Panc1 (cell line): ENCODE data around the gene PACSIN3. TPM values are rescaled to one million over a fixed set of nuclear protein-coding genes. Genes with fewer than 3 reads are reported as not detected.

Experiments
- ATAC-seq: fragments of 200-7000 bp; cut with Tn5 transposase; 2 replicates; pipeline ENCODE4 v1.9.1; 2020; ENCODE audit warnings: mild to moderate bottlenecking, moderate library complexity
- BruUV-seq: library from RNA; stranded (reverse); fragments of 400-500 nt; replicated peaks from 2 replicates; lab custom pipeline; 2021; lab: Mats Ljungman, UMichigan
- CTCF ChIA-PET: fragments of 300-600 bp; sonication (Branson Sonifier 250); formaldehyde crosslinking; loops from one replicate; lab custom pipeline; 2022; ENCODE audit warnings: antibody characterized with exemption; lab: Charles Lee
- POLR2A ChIA-PET: fragments of 300-600 bp; sonication (Branson Sonifier 250); formaldehyde crosslinking; loops from one replicate; lab custom pipeline; 2022; ENCODE audit warnings: antibody characterized with exemption; lab: Charles Lee
- DNase-seq: peaks from one replicate; pipeline ENCODE4 v3.0.0-alpha.2; 2010; ENCODE audit warnings: low read depth, low spot score
- H3K27ac ChIP-seq: 2 replicates; pipeline ENCODE4 v1.5.1; 2011; ENCODE audit warnings: mild to moderate bottlenecking, low read length, inconsistent platforms
- H3K27me3 ChIP-seq: fragments of 200-500 bp; sonication (Bioruptor generic); 2 replicates; pipeline ENCODE4 v1.6.0; 2014; ENCODE audit warnings: low read length, inconsistent platforms; ENCODE audit not compliant: control insufficient read depth, insufficient read depth
- H3K36me3 ChIP-seq: fragments of 200-500 bp; sonication (Bioruptor generic); 2 replicates; pipeline ENCODE4 v1.5.1; 2014; ENCODE audit warnings: inconsistent platforms, mild to moderate bottlenecking, low read length, moderate library complexity; ENCODE audit not compliant: control insufficient read depth, insufficient read depth
- H3K4me1 ChIP-seq: 2 replicates; pipeline ENCODE4 v1.5.1; 2011; ENCODE audit warnings: inconsistent platforms, mild to moderate bottlenecking, low read length, moderate library complexity; ENCODE audit not compliant: control insufficient read depth, insufficient read depth
- H3K4me3 ChIP-seq, 2 experiments: 2 replicates each; pipeline ENCODE4 v1.5.1; 2011 to 2012; ENCODE audit warnings: low read depth in 2 of 2, low read length in 2 of 2, mild to moderate bottlenecking in 2 of 2, inconsistent platforms in 1 of 2, moderate library complexity in 1 of 2
- H3K9me3 ChIP-seq: fragments of 200-500 bp; sonication (Bioruptor generic); 2 replicates; pipeline ENCODE4 v1.5.1; 2014; ENCODE audit warnings: low read depth, mild to moderate bottlenecking, inconsistent platforms, low read length, moderate library complexity; ENCODE audit not compliant: control insufficient read depth, insufficient read depth
- POLR2AphosphoS5 ChIP-seq: IDR thresholded peaks from 2 replicates; pipeline ENCODE4 v1.6.1; 2012; ENCODE audit warnings: mild to moderate bottlenecking, low read depth, low read length, moderate library complexity
- SIN3A ChIP-seq: IDR thresholded peaks from 2 replicates; pipeline ENCODE4 v1.6.1; 2012; ENCODE audit warnings: low read depth, mild to moderate bottlenecking, low read length, moderate library complexity, borderline replicate concordance; ENCODE audit not compliant: insufficient read depth
- TCF7L2 ChIP-seq: IDR thresholded peaks from 2 replicates; pipeline ENCODE4 v1.6.1; 2011; ENCODE audit warnings: mild to moderate bottlenecking, low read depth, low read length, inconsistent platforms
- in situ Hi-C: cut with HindIII; loops from 2 replicates; pipeline ENCODE4 v1.10.0; 2016; ENCODE audit warnings: low sequenced_read_pairs, low pct_unique_long_range_greater_than_20kb
- intact Hi-C: fragments of 100-400 bp; cut with micrococcal nuclease; formaldehyde crosslinking; loops from one replicate; pipeline ENCODE4 v1.10.0; 2022; ENCODE audit not compliant: unreplicated experiment
- total RNA-seq: library from RNA; stranded (reverse); gene quantifications from one replicate; pipeline ENCODE4 v1.2.1, GENCODE V29; 2021; ENCODE audit not compliant: unreplicated experiment
- TF ChIP-seq, protein P1 (sequence below): fragments of 450-650 bp; IDR thresholded peaks from 2 replicates; pipeline ENCODE4 v1.5.1; 2017; ENCODE audit warnings: mild to moderate bottlenecking
- TF ChIP-seq, protein P2 (sequence below), 2 experiments: IDR thresholded peaks; 2 replicates each; pipeline ENCODE4 v1.6.1; 2011 to 2012; ENCODE audit warnings: low read depth in 2 of 2, control low read depth in 1 of 2, low read length in 1 of 2, mild to moderate bottlenecking in 1 of 2, moderate library complexity in 1 of 2; ENCODE audit not compliant: insufficient read depth in 1 of 2

PACSIN3 gene
- total RNA-seq, 1 experiment from 2014 or later, result 45.3 TPM

DNA sequence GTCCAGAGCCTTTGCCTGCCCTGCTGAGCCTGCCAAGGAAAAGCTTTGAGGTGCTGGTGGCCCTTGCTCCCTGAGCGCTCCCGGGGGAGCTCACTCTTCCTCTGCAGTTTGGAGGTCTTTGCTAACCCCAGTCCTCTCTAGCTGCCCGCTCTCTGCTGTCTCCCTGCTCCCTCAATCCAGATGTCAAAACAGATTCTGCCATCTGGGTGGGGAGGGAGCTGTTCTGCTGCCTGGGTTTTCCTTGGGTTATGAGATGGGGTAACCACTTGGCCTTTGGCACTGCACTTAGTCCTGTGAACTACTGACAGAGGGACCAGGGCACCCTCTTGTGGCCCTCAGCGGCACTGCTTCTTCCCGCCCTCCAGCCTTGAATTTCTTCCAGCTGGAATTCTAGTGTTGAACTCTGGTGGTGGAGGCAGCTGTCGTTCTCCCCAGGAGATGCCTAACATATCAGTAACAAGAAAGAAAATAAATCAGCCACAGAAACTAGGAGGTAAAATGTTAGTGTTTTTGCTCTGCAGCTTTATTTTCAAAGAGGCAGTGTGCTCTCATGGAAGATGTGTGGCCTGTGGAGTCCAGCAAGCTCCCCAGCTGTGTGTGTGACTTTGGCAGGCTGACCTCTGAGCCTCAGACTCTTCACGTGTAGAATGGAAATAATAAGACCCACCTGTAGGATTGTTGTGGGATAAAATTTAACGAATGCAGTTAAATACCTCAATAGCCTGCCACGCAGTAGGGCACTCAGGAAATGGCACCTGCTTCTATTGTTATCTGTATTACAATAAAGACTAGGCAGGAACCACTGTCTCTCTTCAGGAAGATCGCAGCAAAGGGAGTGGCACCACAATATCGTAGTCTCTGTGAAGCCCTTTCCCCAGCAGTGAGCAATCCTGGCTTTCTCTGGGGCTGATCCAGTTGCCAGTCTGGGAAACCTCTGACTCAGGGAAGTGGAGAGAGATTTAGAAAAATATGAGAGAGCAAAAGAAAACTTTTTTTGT, 33.0 kb downstream of the PACSIN3 start:
- in situ Hi-C loops (no loop called here), intact Hi-C loops (loop anchor here (1.0 kb wide), 1 partner anchor 264 kb away; no protein-coding TSS in a partner anchor)
- ATAC-seq (peak; percentile 88), DNase-seq (no peak)
- H3K4me3 ChIP-seq, result no peak overlapping the region
- TF ChIP-seq POLR2AphosphoS5 (no peak), SIN3A (no peak), TCF7L2 (no peak)
- TF ChIP-seq, protein P1, sequence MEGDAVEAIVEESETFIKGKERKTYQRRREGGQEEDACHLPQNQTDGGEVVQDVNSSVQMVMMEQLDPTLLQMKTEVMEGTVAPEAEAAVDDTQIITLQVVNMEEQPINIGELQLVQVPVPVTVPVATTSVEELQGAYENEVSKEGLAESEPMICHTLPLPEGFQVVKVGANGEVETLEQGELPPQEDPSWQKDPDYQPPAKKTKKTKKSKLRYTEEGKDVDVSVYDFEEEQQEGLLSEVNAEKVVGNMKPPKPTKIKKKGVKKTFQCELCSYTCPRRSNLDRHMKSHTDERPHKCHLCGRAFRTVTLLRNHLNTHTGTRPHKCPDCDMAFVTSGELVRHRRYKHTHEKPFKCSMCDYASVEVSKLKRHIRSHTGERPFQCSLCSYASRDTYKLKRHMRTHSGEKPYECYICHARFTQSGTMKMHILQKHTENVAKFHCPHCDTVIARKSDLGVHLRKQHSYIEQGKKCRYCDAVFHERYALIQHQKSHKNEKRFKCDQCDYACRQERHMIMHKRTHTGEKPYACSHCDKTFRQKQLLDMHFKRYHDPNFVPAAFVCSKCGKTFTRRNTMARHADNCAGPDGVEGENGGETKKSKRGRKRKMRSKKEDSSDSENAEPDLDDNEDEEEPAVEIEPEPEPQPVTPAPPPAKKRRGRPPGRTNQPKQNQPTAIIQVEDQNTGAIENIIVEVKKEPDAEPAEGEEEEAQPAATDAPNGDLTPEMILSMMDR, result peak; percentile 97
- H3K27ac ChIP-seq, result no peak overlapping the region
- ChIA-PET POLR2A (no interaction called here), CTCF (interaction anchor here (0.6 to 2.3 kb wide), 16 partner anchors 10 to 274 kb away, joined by 3 to 23 read pairs (median 4); partner anchors contain the start of gene LRP4)
- BruUV-seq, result no TSS peak
- peaks cover 4% of the 10 kb centered on the region; the same call in 1 of the 2 replicates for H3K4me1 ChIP-seq
- H3K36me3 ChIP-seq, result no peaks in the 10 kb centered on the region
- no peaks in the 10 kb centered on the region for H3K9me3 ChIP-seq
- H3K27me3 ChIP-seq, result no peaks in the 10 kb centered on the region

DNA sequence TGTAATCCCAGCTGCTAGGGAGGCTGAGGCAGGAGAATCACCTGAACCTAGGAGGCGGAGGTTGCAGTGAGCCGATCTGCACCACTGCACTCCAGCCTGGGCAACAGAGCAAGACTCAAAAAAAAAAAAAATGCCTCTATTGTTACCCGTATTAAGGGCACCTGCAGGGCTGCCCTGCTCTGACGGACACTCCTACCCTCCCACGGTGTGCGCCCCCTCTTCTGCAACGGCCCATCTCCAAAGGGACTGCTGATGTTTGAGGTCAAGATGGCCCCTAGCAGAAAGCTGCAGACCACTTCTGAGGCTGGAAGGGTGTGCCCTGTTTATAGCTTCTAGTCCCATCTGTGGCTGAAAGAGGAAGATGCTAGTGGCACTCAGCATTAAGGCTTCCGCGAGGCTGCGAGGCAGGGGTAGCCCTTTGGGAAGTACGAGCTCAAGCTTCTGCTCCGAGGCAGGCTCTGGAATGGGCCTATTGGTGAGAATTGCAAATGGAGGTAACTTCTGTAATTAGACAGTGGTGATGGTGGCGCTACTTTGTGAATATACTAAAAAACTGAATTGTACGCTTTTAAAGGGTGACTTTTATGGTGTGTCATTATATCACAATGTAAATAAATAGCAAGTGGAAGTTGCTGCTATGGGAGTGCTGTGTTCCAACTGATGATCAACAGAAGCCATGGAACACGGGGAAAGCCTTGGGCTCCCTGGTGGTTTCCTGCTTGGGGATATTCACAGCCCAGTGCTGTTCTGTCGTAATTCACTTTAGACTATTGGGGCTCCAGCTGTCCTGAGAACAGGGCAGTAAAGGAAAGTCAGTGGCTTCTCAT, 33.9 kb downstream of the PACSIN3 start:
- Histone ChIP-seq H3K4me1 (peaks cover 4% of the 10 kb centered on the region; the same call in 1 of the 2 replicates), H3K9me3 (no peaks in the 10 kb centered on the region), H3K4me3 (no peak overlapping the region), H3K27ac (no peak overlapping the region), H3K36me3 (no peaks in the 10 kb centered on the region), H3K27me3 (no peaks in the 10 kb centered on the region)
- TF ChIP-seq, protein P2, sequence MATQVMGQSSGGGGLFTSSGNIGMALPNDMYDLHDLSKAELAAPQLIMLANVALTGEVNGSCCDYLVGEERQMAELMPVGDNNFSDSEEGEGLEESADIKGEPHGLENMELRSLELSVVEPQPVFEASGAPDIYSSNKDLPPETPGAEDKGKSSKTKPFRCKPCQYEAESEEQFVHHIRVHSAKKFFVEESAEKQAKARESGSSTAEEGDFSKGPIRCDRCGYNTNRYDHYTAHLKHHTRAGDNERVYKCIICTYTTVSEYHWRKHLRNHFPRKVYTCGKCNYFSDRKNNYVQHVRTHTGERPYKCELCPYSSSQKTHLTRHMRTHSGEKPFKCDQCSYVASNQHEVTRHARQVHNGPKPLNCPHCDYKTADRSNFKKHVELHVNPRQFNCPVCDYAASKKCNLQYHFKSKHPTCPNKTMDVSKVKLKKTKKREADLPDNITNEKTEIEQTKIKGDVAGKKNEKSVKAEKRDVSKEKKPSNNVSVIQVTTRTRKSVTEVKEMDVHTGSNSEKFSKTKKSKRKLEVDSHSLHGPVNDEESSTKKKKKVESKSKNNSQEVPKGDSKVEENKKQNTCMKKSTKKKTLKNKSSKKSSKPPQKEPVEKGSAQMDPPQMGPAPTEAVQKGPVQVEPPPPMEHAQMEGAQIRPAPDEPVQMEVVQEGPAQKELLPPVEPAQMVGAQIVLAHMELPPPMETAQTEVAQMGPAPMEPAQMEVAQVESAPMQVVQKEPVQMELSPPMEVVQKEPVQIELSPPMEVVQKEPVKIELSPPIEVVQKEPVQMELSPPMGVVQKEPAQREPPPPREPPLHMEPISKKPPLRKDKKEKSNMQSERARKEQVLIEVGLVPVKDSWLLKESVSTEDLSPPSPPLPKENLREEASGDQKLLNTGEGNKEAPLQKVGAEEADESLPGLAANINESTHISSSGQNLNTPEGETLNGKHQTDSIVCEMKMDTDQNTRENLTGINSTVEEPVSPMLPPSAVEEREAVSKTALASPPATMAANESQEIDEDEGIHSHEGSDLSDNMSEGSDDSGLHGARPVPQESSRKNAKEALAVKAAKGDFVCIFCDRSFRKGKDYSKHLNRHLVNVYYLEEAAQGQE (IDR thresholded peaks at IDR 0.05; ENCODE audit: insufficient read depth in 1 of 2, low read depth in 2 of 2, low read length in 1 of 2), result no peak
- TF ChIP-seq TCF7L2 (no peak), SIN3A (no peak), POLR2AphosphoS5 (no peak)
- TF ChIP-seq, protein P1, result no peak
- in situ Hi-C loops, result no loop called here
- ATAC-seq (peak; percentile 28), DNase-seq (no peak)
- BruUV-seq, result no TSS peak
- ChIA-PET POLR2A (no interaction called here), CTCF (interaction anchor here (0.6 to 2.3 kb wide), 12 partner anchors 11 to 265 kb away, joined by 3 to 23 read pairs (median 4); partner anchors contain the start of gene LRP4)
- intact Hi-C loops, result no loop called here
